HL-60 (cell line): Measurements from ENCODE around the gene IL1R1.

Experiments
- GABPA ChIP-seq: IDR thresholded peaks from 2 replicates; pipeline ENCODE4 v1.6.1; 2012; ENCODE audit warnings: low read depth
- TF ChIP-seq, protein P1 (sequence below): IDR thresholded peaks from one replicate; pipeline ENCODE4 v1.5.1; 2011; ENCODE audit warnings: low read length, control low read depth, inconsistent platforms; ENCODE audit not compliant: insufficient read depth

DNA sequence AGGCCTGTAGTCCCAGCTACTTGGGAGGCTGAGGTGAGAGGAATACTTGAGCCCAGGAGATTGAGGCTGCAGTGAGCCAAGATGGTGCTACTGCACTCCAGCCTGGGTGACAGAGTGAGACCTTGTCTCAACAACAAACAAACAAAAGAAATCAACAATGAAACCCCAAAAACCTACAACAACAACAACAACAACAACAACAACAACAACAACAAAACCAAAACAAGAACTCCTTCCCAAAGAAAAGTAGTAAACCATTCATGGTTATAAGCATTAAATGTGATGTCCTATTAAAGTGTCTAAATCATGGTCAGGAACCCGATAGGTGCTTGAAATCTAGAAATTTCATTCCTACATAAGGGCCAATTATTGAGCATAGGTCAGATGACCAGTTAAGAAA, 13.5 kb upstream of the IL1R1 start:
- TF ChIP-seq, protein P1, sequence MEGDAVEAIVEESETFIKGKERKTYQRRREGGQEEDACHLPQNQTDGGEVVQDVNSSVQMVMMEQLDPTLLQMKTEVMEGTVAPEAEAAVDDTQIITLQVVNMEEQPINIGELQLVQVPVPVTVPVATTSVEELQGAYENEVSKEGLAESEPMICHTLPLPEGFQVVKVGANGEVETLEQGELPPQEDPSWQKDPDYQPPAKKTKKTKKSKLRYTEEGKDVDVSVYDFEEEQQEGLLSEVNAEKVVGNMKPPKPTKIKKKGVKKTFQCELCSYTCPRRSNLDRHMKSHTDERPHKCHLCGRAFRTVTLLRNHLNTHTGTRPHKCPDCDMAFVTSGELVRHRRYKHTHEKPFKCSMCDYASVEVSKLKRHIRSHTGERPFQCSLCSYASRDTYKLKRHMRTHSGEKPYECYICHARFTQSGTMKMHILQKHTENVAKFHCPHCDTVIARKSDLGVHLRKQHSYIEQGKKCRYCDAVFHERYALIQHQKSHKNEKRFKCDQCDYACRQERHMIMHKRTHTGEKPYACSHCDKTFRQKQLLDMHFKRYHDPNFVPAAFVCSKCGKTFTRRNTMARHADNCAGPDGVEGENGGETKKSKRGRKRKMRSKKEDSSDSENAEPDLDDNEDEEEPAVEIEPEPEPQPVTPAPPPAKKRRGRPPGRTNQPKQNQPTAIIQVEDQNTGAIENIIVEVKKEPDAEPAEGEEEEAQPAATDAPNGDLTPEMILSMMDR = no peak
- no peak for TF ChIP-seq GABPA
